Loucy (cell line): ENCODE measurements around the gene AEBP2.

Experiments
- H2AFZ ChIP-seq: fragments of 200-600 bp; sonication (generic); 2 replicates; pipeline ENCODE4 v1.6.0; 2016; ENCODE audit warnings: antibody characterized with exemption, mild to moderate bottlenecking, low read length, moderate library complexity
- H3F3A ChIP-seq: fragments of 200-600 bp; 2 replicates; pipeline ENCODE4 v1.6.0; 2016; ENCODE audit warnings: antibody characterized with exemption, low read depth, mild to moderate bottlenecking
- H3K27me3 ChIP-seq: fragments of 200-600 bp; sonication (generic); 2 replicates; pipeline ENCODE4 v1.6.1; 2014; ENCODE audit warnings: low read length, mild to moderate bottlenecking; ENCODE audit not compliant: insufficient read depth, poor library complexity, severe bottlenecking
- H3K36me3 ChIP-seq: fragments of 200-600 bp; sonication (generic); 2 replicates; pipeline ENCODE4 v1.6.1; 2016; ENCODE audit warnings: low read length; ENCODE audit not compliant: insufficient read depth
- H3K4me1 ChIP-seq: fragments of 200-600 bp; sonication (generic); 2 replicates; pipeline ENCODE4 v1.5.1; 2014; ENCODE audit warnings: low read length, mild to moderate bottlenecking; ENCODE audit not compliant: insufficient read depth, poor library complexity, severe bottlenecking
- H3K4me2 ChIP-seq: fragments of 200-600 bp; sonication (generic); 2 replicates; pipeline ENCODE4 v1.6.0; 2014; ENCODE audit warnings: antibody characterized with exemption, low read length, low read depth, mild to moderate bottlenecking; ENCODE audit not compliant: poor library complexity, severe bottlenecking
- H3K4me3 ChIP-seq: fragments of 200-600 bp; sonication (generic); 2 replicates; pipeline ENCODE4 v1.5.1; 2014; ENCODE audit warnings: low read length, mild to moderate bottlenecking, mixed read lengths; ENCODE audit not compliant: poor library complexity, severe bottlenecking
- H3K79me2 ChIP-seq: fragments of 200-600 bp; sonication (generic); 2 replicates; pipeline ENCODE4 v1.6.1; 2014; ENCODE audit warnings: low read length; ENCODE audit not compliant: insufficient read depth
- H3K9ac ChIP-seq: fragments of 200-600 bp; sonication (generic); 2 replicates; pipeline ENCODE4 v1.6.0; 2014; ENCODE audit warnings: mild to moderate bottlenecking, low read depth, low read length, moderate library complexity; ENCODE audit not compliant: poor library complexity, severe bottlenecking
- H3K9me2 ChIP-seq: fragments of 200-600 bp; sonication (generic); replicated peaks from 2 replicates; pipeline ENCODE4 v1.6.1; 2016; ENCODE audit warnings: low read depth, low read length, mixed read lengths
- H3K9me3 ChIP-seq: fragments of 200-600 bp; sonication (generic); 2 replicates; pipeline ENCODE4 v1.6.1; 2014; ENCODE audit warnings: mild to moderate bottlenecking, antibody characterized with exemption, low read length, low read depth; ENCODE audit not compliant: insufficient read depth
- H4K20me1 ChIP-seq: fragments of 200-600 bp; sonication (generic); 2 replicates; pipeline ENCODE4 v1.6.0; 2014; ENCODE audit warnings: antibody characterized with exemption, low read length, mild to moderate bottlenecking; ENCODE audit not compliant: insufficient read depth, poor library complexity, severe bottlenecking
- EZH2phosphoT487 ChIP-seq: fragments of 200-600 bp; IDR thresholded peaks from 2 replicates; pipeline ENCODE4 v1.6.1; 2018; ENCODE audit warnings: antibody characterized with exemption, mild to moderate bottlenecking, moderate library complexity, borderline replicate concordance
- TF ChIP-seq, protein P1 (sequence below): fragments of 200-600 bp; sonication (generic); conservative IDR thresholded peaks from 2 replicates; pipeline ENCODE4 v1.5.1; 2014; ENCODE audit warnings: mild to moderate bottlenecking, antibody characterized with exemption, low read length

Gene AEBP2

DNA sequence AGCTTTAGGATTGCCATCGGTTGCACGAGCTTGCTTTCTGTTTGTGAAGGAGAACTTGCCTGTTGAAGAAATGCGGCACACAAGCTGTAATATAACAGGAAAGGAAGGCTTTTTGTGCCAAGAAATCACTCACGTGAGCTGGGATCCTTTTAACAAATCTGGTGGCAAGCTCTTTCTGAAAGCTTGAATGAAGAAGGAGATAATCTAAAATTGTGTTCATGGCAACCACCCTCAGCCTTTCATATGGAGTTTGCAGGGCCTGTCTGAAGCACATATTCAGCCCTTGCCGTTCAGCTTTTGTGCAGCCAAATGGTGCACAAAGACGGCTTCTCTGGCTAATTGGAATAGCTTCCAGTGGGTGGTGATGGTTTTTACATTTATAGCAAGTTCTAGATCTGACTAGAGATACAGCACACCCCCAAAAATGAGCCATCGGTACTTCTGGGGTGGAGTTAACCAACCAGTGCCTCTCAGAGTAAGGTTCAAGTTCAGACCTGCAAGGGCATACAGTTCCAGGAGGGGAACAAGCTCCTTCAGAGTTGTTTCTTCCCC, 107.4 kb downstream of the AEBP2 start:
- no peaks in the 10 kb centered on the region for H3K9me3 ChIP-seq
- no peak overlapping the region for H3K4me3 ChIP-seq
- no peak overlapping the region for H3K4me2 ChIP-seq
- TF ChIP-seq, protein P1, sequence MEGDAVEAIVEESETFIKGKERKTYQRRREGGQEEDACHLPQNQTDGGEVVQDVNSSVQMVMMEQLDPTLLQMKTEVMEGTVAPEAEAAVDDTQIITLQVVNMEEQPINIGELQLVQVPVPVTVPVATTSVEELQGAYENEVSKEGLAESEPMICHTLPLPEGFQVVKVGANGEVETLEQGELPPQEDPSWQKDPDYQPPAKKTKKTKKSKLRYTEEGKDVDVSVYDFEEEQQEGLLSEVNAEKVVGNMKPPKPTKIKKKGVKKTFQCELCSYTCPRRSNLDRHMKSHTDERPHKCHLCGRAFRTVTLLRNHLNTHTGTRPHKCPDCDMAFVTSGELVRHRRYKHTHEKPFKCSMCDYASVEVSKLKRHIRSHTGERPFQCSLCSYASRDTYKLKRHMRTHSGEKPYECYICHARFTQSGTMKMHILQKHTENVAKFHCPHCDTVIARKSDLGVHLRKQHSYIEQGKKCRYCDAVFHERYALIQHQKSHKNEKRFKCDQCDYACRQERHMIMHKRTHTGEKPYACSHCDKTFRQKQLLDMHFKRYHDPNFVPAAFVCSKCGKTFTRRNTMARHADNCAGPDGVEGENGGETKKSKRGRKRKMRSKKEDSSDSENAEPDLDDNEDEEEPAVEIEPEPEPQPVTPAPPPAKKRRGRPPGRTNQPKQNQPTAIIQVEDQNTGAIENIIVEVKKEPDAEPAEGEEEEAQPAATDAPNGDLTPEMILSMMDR, result no peak
- no peak for TF ChIP-seq EZH2phosphoT487
- H3K9ac ChIP-seq, result no peak overlapping the region
- no peaks in the 10 kb centered on the region for H3K36me3 ChIP-seq
- no peaks in the 10 kb centered on the region for H3K9me2 ChIP-seq
- no peaks in the 10 kb centered on the region for H4K20me1 ChIP-seq
- H3K27me3 ChIP-seq, result no peaks in the 10 kb centered on the region
- no peak overlapping the region for H2AFZ ChIP-seq
- H3F3A ChIP-seq, result no peaks in the 10 kb centered on the region
- no peaks in the 10 kb centered on the region for H3K79me2 ChIP-seq
- no peaks in the 10 kb centered on the region for H3K4me1 ChIP-seq

DNA sequence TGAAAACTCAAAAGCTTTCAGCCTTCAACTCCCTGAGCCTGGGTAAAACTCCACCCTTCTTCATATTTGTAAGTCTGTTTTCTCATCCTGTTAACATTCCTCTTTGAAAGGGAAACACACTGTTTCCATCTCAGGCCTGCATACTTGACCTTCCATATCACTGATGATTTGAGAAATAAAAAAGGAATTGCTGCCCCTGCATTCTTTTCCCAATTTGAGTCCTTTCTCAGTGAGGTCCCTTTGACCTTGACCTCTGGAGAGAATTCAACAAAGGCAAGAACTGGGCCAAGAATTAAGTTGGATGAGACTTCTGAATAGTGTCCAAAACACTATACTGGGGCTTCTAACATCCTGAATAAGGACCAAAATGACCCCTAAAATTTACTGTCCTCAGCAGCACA, 108.0 kb downstream of the AEBP2 start:
- TF ChIP-seq, protein P1, result no peak
- no peak for TF ChIP-seq EZH2phosphoT487
- H3K9ac ChIP-seq, result no peak overlapping the region
- no peaks in the 10 kb centered on the region for H3K9me2 ChIP-seq
- H3K4me1 ChIP-seq, result no peaks in the 10 kb centered on the region
- H3K36me3 ChIP-seq, result no peaks in the 10 kb centered on the region
- no peaks in the 10 kb centered on the region for H3F3A ChIP-seq
- no peaks in the 10 kb centered on the region for H4K20me1 ChIP-seq
- H3K4me3 ChIP-seq, result no peak overlapping the region
- H3K27me3 ChIP-seq, result no peaks in the 10 kb centered on the region
- no peak overlapping the region for H3K4me2 ChIP-seq
- H3K9me3 ChIP-seq, result no peaks in the 10 kb centered on the region
- H3K79me2 ChIP-seq, result no peaks in the 10 kb centered on the region
- no peak overlapping the region for H2AFZ ChIP-seq

DNA sequence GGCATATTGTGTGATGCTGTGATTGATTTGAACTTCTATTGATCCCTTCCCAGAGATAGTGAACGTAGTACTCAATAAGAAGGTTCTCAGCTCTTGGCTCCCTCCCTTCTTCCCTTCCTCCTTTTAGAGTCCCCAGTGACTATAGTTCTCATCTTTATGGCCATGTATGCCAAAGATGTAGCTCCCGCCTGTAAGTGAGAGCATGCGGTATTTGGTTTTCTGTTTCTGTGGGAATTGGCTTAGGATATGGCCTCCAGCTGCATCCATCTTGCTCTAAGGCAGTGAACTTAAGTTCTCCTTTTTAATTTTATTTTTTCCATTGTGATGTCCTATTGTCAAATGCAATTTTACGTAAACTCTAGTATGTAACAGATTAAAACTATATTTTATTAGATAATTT, 109.5 kb downstream of the AEBP2 start:
- H4K20me1 ChIP-seq, result no peaks in the 10 kb centered on the region
- no peak overlapping the region for H2AFZ ChIP-seq
- H3K9me3 ChIP-seq, result no peaks in the 10 kb centered on the region
- no peaks in the 10 kb centered on the region for H3K36me3 ChIP-seq
- no peaks in the 10 kb centered on the region for H3K27me3 ChIP-seq
- no peaks in the 10 kb centered on the region for H3K79me2 ChIP-seq
- no peaks in the 10 kb centered on the region for H3K9me2 ChIP-seq
- no peak overlapping the region for H3K4me2 ChIP-seq
- no peaks in the 10 kb centered on the region for H3K4me1 ChIP-seq
- no peak overlapping the region for H3K4me3 ChIP-seq
- H3F3A ChIP-seq, result no peaks in the 10 kb centered on the region
- no peak overlapping the region for H3K9ac ChIP-seq
- no peak for TF ChIP-seq EZH2phosphoT487
- TF ChIP-seq, protein P1, result no peak
